HG03097 (cell line): Measurements from ENCODE around the gene FMN1.

Source experiments
- ATAC-seq: cut with Tn5 transposase; IDR thresholded peaks from one replicate; pipeline ENCODE4 v1.9.1; 2021; ENCODE audit not compliant: unreplicated experiment, low FRiP score

Gene FMN1

GRCh38 chr15:32941823-32942222 lies 252.7 kb downstream of the FMN1 start:
- ATAC-seq: no peak

DNA sequence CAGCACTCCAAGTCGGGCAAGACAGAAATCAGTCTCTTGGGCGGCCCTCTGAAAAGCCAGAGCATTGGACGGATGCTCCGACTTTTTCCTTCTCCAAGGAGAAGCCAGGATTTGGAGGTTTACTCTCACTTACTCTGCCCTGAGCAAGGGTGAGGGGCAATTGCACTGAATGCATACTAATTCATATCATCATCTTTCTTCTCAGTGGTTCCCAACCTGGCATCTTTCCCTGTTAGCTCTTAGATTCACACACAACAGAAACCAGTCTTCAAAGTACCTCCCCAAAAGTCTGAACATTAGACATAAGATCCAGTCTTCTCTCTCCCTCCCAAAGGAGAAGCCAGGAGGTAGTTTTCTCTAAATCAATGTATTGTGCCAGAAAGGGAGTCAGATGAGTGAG lies 257.5 kb downstream of the FMN1 start:
- no peak for ATAC-seq

DNA sequence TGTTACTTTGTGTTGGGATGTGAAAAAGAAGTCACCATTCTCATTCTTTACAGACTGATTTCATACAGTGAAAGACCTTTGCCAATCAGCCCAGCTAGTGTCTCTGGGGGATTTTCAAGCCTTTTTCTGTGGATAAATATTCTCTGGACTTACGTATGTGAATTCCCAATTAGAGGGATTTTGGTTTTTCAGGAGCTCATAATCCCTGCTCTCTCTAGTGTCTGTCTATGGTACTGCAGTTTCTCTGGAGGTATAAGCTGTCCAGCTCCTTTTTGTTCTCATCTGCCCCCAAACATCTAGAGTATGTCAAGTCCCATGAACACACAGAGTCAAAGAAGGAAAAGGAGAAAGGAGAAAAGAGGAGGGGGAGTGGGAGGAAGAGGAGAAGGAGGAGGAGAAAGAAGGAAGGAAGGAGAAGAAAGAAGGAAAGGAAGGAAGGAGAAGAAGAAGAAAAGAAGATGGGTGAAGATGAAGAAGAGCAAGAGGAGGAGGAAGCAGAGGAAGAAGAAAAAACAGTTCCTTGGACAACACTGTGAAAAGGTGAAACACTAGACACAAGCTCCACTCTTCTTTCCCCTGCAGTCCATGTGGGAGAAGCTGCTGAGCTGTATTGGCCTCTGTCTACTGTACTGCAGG lies 258.1 kb downstream of the FMN1 start:
- ATAC-seq: no peak

DNA sequence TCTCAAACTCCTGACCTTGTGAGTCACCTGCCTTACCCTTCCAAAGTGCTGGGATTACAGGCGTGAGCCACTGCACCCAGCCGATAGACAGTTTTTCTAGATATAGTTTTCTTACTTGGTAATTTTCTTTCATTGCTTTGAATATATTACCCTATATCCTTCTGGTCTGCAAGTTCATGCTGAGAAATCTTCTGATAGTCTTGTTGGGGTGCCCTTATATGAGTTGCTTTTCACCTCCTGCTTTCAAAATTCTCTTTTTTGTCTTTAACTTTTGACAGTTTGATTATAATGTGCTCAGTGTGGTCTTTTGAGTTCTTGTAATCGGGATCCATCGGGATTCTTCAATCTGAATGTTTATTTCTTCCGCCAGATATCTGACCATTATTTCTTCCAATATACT lies 259.4 kb downstream of the FMN1 start:
- ATAC-seq: no peak

DNA sequence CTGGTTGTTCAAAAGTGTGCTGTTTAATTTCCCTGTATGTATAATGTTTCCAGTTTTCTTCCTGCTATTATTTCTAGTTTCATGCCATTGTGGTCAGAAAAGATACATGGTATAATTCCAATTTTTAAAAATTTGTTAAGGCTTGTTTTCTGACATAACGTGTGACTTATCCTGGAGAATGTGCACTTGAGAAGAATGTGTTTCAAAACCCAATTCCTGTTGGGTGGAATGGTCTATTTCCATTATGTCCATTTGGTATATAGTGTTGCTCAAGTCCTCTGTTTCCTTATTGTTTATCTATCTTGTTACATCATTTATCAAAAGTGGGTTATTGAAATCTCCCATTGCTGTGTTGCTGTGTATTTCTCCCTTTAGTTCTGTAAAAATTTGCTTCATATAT lies 261.3 kb downstream of the FMN1 start:
- ATAC-seq: no peak

DNA sequence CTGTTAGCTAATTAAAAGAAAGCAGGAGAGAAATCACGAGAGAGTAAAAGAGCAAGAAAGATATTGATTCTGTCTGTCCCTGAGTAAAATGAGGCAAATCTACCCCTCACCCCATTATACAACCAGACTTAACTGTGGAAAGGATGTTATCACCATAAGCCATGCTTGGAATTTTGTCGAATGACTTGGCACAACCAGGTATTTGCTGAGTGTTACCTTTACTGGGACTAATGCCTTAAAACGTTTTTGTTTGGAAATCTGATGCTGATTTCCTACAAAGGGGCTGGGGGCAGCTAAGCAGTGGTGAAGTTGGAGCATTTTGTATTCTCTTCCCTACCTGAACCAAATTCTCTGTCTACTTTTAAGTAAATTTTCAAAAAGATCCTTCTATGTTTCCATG lies 265.6 kb downstream of the FMN1 start:
- no peak for ATAC-seq

GRCh38 chr15:32927124-32927523 lies 267.4 kb downstream of the FMN1 start:
- no peak for ATAC-seq

DNA sequence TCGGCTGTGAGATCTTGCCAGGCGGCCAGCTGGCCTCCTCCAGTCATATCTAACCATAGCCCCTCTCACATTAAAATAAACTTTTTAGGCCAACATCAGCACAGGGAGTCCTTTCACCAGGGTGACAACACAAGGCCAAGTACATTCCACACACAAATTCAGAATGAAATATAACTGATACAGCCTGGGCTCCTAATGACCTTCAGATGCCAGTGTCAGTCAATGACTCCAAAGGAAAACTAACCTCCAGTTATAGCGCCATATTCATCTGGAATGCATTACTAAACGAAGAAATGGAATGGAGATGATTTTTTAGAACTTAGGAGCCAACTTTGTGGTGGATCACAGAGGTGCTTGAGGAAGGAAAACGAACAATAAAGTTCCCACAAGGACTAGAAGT lies 271.3 kb downstream of the FMN1 start:
- ATAC-seq: no peak

- no peak for ATAC-seq
Measured at GRCh38 chr15:32922541-32922940, 272.0 kb downstream of the FMN1 start.

DNA sequence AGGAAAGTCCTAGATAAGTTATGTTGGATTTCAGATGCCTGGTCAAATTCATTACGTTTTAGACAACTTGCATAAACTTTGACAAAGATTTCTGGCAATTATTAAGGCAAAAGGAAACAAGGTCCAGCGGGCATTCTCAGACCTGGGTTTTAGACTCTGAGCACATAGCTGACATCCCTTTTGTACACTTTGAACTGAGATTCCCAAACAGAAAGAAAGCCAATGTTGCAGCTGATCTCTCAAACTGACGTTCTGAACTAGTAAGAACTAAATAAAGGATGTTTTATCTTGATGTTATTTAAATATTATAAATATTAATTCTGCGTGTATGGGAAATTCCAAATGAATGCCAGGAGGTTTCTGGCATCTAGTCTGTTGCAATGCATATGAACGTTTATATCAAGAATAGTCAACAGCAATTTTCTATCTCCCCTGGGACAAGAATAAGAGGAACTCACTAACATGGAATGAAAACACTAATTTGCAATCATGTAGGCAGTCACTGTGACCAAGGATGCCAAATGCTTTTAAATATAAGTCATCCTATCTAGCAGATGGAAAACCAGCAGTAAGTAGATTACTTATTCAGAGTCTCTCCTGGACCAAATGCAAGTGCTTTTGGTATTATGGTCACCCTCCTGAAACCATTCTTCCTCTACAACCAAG lies 274.6 kb downstream of the FMN1 start:
- no peak for ATAC-seq

DNA sequence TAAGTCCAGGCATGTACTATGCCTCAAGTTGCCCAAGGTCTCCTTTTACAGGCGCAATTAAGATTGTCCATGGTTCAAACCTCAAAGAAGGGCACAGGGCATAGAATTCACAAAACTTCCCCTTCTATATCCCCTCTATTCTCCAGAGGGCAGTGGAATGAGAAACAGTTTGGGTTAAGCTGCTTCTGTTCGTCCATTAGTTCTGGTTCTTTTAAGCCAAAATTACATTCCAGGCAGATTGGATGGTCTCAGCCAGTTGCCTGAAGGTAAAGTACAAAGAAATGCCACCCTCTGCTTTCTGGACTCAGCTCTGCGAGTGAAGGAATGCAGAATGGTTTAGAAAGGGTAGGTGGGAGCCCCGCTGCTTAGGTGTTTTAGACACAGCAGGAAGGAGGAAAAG lies 276.0 kb downstream of the FMN1 start:
- no peak for ATAC-seq

GRCh38 chr15:32910839-32911238 lies 283.7 kb downstream of the FMN1 start:
- ATAC-seq: no peak

DNA sequence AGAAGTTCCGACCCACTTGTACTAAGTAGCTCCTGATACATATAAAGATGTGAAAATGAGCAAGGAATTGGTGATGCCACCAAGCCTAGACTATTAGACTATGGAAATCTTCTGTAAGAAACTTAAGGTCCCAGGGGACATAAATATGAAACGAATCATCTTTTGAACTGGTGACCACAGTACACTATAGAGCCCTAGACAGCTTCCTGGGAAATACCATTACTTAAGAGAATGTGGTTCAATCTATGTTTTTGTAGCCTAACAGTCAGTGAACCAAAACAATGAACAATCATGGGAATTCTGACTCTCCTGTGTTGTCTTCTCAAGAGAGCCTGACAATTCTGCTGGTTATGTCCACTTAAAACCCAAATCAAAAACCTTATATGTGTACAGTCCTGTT lies 285.1 kb downstream of the FMN1 start:
- ATAC-seq: no peak

GRCh38 chr15:32908872-32909271 lies 285.6 kb downstream of the FMN1 start:
- peak; percentile 5 for ATAC-seq

DNA sequence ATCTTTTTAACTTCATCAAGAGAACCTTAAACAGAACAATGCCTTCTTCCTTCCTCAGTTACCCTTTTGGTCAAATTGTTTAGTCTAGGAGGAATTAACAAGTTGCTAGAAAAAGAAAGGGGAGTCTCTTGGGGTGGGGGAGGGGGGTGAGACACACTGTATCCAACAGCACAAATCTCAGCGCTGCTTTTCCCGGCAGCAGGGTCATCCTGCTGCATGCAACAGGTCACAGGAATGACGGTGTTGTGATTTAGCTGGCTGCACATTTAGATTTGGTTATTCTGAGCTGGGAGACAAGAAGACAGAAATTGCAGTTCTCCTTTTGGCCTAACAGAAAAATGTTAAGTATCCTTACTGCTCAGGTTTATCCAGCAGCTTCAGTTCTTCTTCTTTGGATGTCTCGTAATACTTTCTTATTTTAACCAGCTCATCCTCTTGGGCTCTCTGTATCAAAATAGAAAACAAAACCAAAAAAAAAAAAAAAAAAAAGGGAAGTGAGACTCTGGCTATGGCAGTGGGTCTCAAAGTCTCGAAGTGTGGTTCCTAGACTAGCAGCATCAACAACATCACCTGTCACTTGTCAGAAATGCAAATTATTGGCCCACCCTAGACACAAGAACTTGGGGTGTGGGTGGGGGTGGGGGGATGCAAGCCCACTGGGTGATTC lies 286.2 kb downstream of the FMN1 start:
- ATAC-seq: peak; percentile 66

DNA sequence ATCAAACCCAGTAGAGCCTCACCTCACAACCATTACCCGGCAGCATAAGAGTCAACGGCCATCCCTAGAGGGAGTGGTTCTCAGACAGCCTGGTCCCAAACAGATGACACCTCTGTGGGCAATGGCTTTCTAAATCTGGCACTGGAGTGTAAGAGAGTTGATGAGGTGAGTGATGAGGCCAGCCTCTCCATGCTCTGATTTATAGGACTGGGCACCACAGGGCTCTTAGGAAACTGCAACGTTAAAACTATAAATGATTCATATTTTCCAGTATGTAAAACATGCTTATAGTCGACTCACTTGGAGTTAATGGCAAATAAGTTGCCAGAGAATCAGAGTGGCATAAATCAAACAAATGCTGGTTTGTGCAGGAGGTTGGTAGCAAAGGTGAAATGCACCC lies 289.0 kb downstream of the FMN1 start:
- ATAC-seq: no peak

- no peak for ATAC-seq
Measured at GRCh38 chr15:32904448-32904847, 290.1 kb downstream of the FMN1 start.

- no peak for ATAC-seq
Measured at GRCh38 chr15:32903591-32904290, 290.8 kb downstream of the FMN1 start.

DNA sequence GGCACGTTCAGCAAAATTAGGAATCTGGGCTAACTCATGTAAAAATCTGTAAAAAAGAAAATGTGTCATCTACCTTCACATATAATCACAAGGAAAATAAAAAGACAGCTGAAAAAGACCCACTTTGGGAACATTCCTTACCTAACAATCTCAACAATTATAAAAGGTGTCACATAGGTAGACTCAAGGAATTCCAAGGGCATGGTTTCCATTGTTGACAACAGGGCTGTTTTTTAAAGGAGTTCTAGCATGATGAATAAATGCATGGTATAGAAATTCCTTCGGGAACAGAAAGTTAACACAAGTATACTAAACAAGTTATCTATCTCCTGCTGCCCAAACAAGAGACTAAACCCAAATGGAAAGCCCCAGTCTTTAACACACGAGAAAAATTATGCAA lies 292.5 kb downstream of the FMN1 start:
- no peak for ATAC-seq

DNA sequence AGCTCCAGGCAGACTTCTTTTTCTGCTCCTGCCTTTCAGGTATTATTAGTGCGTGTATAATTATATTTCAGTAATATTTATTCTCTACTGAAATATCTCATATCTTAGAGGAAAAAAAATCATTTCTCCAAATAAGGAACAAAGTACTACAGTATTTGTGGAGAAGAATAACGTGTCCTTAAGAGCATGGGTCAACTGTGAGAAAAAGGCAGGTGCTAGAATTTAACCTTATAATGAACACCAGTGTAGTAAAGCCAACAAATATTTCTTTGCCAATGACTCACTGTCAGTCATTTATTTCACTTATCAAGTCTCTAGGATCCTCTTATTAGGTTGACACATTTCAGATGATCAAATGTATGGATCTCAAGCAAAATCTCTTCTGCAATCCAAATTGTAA lies 293.3 kb downstream of the FMN1 start:
- no peak for ATAC-seq

- no peak for ATAC-seq
Measured at GRCh38 chr15:32899126-32899596, 295.4 kb downstream of the FMN1 start.
